CD14-positive monocyte (primary cell): ENCODE results near the gene THSD4. TPM values are rescaled to one million over a fixed set of nuclear protein-coding genes. Genes with fewer than 3 reads are reported as not detected.

Experiments used
- DNase-seq, 3 donors: peaks; one replicate each; pipeline ENCODE4 v3.0.0-alpha.2; 2011 to 2022
- H2AFZ ChIP-seq: 2 replicates; pipeline ENCODE4 v1.6.0; 2012; ENCODE audit warnings: mild to moderate bottlenecking, low read depth, low read length, inconsistent platforms; ENCODE audit not compliant: insufficient read depth, poor library complexity, severe bottlenecking
- H3K27ac ChIP-seq, 2 donors: 1 replicate in 1 of 2; 2 replicates in 1 of 2; pipeline ENCODE4 v1.5.1; 2012 to 2013; ENCODE audit warnings: low read length in 2 of 2, control low read depth in 1 of 2, inconsistent platforms in 1 of 2, low read depth in 1 of 2, mild to moderate bottlenecking in 1 of 2
- H3K27me3 ChIP-seq, 2 donors: one replicate each; pipeline versions ENCODE4 v1.6.0 to v1.6.1; 2011 to 2013; ENCODE audit warnings: low read length in 2 of 2; ENCODE audit not compliant: control insufficient read depth in 2 of 2, insufficient read depth in 2 of 2
- H3K36me3 ChIP-seq, 2 donors: replicated peaks in 1 of 2; 1 replicate in 1 of 2; 2 replicates in 1 of 2; pipeline versions ENCODE4 v1.5.1 to v1.6.1; 2012 to 2013; ENCODE audit warnings: low read length in 2 of 2, control low read depth in 1 of 2, inconsistent platforms in 1 of 2, mild to moderate bottlenecking in 1 of 2; ENCODE audit not compliant: insufficient read depth in 2 of 2, control insufficient read depth in 1 of 2
- H3K4me1 ChIP-seq, 2 donors: 1 replicate in 1 of 2; 2 replicates in 1 of 2; pipeline versions ENCODE4 v1.5.1 to v1.6.1; 2012 to 2013; ENCODE audit warnings: low read length in 2 of 2, control low read depth in 1 of 2, inconsistent platforms in 1 of 2, mild to moderate bottlenecking in 1 of 2, moderate library complexity in 1 of 2; ENCODE audit not compliant: insufficient read depth in 2 of 2, control insufficient read depth in 1 of 2
- H3K4me2 ChIP-seq: replicated peaks from 2 replicates; pipeline ENCODE3; 2012; ENCODE audit warnings: low read length, moderate library complexity, mild to moderate bottlenecking; ENCODE audit not compliant: poor library complexity, severe bottlenecking; ENCODE audit errors: extremely low read depth
- H3K4me3 ChIP-seq, 3 experiments: fragments of 200-600 bp in 1 of 3; sonication (generic) in 1 of 3; replicated peaks in 1 of 3; 1 replicate in 2 of 3; 2 replicates in 1 of 3; pipeline ENCODE4 v1.5.1; 2011 to 2013; ENCODE audit warnings: low read length in 3 of 3, mild to moderate bottlenecking in 3 of 3, control low read depth in 2 of 3, low read depth in 2 of 3, inconsistent platforms in 1 of 3, moderate library complexity in 1 of 3
- H3K79me2 ChIP-seq: 2 replicates; pipeline ENCODE4 v1.6.0; 2012; ENCODE audit warnings: mild to moderate bottlenecking, control low read depth, inconsistent platforms, low read length, moderate library complexity; ENCODE audit not compliant: insufficient read depth
- H3K9ac ChIP-seq: 2 replicates; pipeline ENCODE4 v1.6.0; 2017; ENCODE audit warnings: low read length, mild to moderate bottlenecking; ENCODE audit not compliant: insufficient read depth, poor library complexity, severe bottlenecking
- H3K9me3 ChIP-seq, 2 donors: replicated peaks in 1 of 2; 1 replicate in 1 of 2; 2 replicates in 1 of 2; pipeline versions ENCODE4 v1.5.1 to v1.6.1; 2012 to 2013; ENCODE audit warnings: low read length in 2 of 2, control low read depth in 1 of 2; ENCODE audit not compliant: control insufficient read depth in 1 of 2, insufficient read depth in 1 of 2
- H4K20me1 ChIP-seq: 2 replicates; pipeline ENCODE4 v1.6.0; 2012; ENCODE audit warnings: mild to moderate bottlenecking, low read length, control low read depth, moderate library complexity; ENCODE audit not compliant: insufficient read depth
- H3K27ac Mint-ChIP-seq, 7 donors: one replicate each; pipeline ENCODE4 v1.8.0; 2020; ENCODE audit warnings: mild to moderate bottlenecking in 7 of 7, mixed read lengths in 7 of 7, moderate library complexity in 6 of 7, inconsistent platforms in 2 of 7
- H3K27me3 Mint-ChIP-seq, 3 donors: one replicate each; pipeline ENCODE4 v1.8.0; 2021 to 2022; ENCODE audit warnings: low read depth in 3 of 3, mild to moderate bottlenecking in 3 of 3, mixed read lengths in 3 of 3, moderate library complexity in 3 of 3, inconsistent platforms in 1 of 3
- H3K36me3 Mint-ChIP-seq, 2 donors: one replicate each; pipeline ENCODE4 v1.8.0; 2020; ENCODE audit warnings: mixed read lengths in 2 of 2, inconsistent platforms in 1 of 2, mild to moderate bottlenecking in 1 of 2
- H3K4me1 Mint-ChIP-seq: one replicate; pipeline ENCODE4 v1.8.0; 2020; ENCODE audit warnings: mild to moderate bottlenecking, mixed read lengths
- H3K4me3 Mint-ChIP-seq, 2 donors: one replicate each; pipeline ENCODE4 v1.8.0; 2020; ENCODE audit warnings: mild to moderate bottlenecking in 2 of 2, mixed read lengths in 2 of 2, moderate library complexity in 1 of 2
- H3K9me3 Mint-ChIP-seq, 7 donors: one replicate each; pipeline ENCODE4 v1.8.0; 2020 to 2022; ENCODE audit warnings: mixed read lengths in 7 of 7, mild to moderate bottlenecking in 6 of 7, moderate library complexity in 6 of 7, inconsistent platforms in 2 of 7
- WGBS: methylation state at CpG from one replicate; pipeline ENCODE4 v1.1.5; 2013; ENCODE audit warnings: missing lambda C conversion rate; ENCODE audit not compliant: insufficient coverage; 5-methylcytosine and 5-hydroxymethylcytosine counted together
- intact Hi-C, 2 donors: fragments of 100-400 bp; cut with micrococcal nuclease; formaldehyde crosslinking; loops; one replicate each; pipeline versions ENCODE4 v1.15.0 to v1.15.1; 2023
- polyA plus RNA-seq, 3 donors: library from polyadenylated mRNA; depleted of rRNA in 1 of 3; unstranded in 2 of 3; stranded (reverse) in 1 of 3; fragments of 300-500 nt in 2 of 3; fragments of >200 nt in 1 of 3; fragmentation: Illumina TruSeq in 2 of 3; gene quantifications; 1 replicate in 2 of 3; 2 replicates in 1 of 3; pipeline ENCODE4 v1.2.3, GENCODE V29; 2012 to 2021
- TF ChIP-seq, protein P1 (sequence below): fragments of 200-600 bp; IDR thresholded peaks from one replicate; pipeline ENCODE4 v1.8.0; 2022; ENCODE audit warnings: antibody characterized with exemption, mild to moderate bottlenecking

THSD4 gene
- polyA plus RNA-seq, 3 donors: not detected

DNA sequence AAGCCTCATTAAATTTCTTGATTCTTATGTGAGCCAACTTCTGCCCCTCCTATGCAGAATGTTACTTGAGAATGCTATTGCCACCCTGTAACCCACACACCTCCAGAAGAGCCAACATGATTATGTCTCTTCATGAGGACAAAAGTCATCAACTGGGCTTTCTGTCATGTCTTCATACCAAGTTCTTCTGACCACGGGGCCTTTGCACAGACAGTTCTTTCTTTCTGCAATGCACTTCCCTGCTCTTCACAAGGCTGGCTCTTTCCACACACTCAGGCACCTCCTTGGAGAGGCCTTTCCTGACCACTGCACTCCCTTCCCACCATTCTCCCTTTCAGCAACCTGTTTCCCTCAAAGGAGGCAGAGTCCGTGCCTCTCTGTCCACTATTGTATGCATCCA lies 587.2 kb downstream of the THSD4 start:
- H3K4me3 Mint-ChIP-seq: no peak overlapping the region
- WGBS: 100% methylated on average over 2 of the region's 2 CpGs
- TF ChIP-seq, protein P1, sequence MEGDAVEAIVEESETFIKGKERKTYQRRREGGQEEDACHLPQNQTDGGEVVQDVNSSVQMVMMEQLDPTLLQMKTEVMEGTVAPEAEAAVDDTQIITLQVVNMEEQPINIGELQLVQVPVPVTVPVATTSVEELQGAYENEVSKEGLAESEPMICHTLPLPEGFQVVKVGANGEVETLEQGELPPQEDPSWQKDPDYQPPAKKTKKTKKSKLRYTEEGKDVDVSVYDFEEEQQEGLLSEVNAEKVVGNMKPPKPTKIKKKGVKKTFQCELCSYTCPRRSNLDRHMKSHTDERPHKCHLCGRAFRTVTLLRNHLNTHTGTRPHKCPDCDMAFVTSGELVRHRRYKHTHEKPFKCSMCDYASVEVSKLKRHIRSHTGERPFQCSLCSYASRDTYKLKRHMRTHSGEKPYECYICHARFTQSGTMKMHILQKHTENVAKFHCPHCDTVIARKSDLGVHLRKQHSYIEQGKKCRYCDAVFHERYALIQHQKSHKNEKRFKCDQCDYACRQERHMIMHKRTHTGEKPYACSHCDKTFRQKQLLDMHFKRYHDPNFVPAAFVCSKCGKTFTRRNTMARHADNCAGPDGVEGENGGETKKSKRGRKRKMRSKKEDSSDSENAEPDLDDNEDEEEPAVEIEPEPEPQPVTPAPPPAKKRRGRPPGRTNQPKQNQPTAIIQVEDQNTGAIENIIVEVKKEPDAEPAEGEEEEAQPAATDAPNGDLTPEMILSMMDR: no peak

DNA sequence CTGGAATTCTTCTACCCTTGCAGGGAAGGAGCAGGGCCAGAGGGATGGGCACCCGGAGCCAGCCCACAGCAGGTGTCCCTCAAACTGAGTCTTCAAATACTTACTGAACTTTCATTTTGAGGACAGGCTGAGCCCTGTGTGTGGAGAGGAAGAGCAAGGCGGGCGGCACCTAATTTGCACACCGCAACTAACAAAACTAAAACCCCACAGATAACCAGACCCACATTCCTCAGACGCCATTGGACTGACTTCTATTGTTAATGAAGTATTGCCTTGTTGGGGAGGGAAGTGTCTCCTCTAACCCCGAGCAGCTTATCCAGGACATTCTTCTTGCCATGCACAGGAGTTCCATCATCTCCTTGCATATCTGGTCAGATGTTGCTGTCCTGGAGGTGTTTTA lies 589.9 kb downstream of the THSD4 start:
- Histone ChIP-seq H3K36me3 (no peaks in the 10 kb centered on the region), H4K20me1 (no peaks in the 10 kb centered on the region), H3K9ac (no peak overlapping the region), H3K4me1 (no peaks in the 10 kb centered on the region), H3K27me3 (no peaks in the 10 kb centered on the region), H3K79me2 (no peaks in the 10 kb centered on the region), H3K27ac (no peak overlapping the region), H3K4me3 (no peak overlapping the region), H2AFZ (no peak overlapping the region), H3K4me2 (no peak overlapping the region), H3K9me3 (no peaks in the 10 kb centered on the region)
- DNase-seq: no peak
- no peak overlapping the region for H3K27ac Mint-ChIP-seq
- intact Hi-C loops: no loop called here
- peaks cover 0 to 6% (median 1%) of the 10 kb centered on the region in 7 donors for H3K9me3 Mint-ChIP-seq
- peaks cover 7 to 15% (median 11%) of the 10 kb centered on the region in 3 donors for H3K27me3 Mint-ChIP-seq
- H3K36me3 Mint-ChIP-seq: no peaks in the 10 kb centered on the region
- WGBS: no CpG with 5 or more reads among the region's 6 CpGs
- H3K4me1 Mint-ChIP-seq: no peaks in the 10 kb centered on the region
- H3K4me3 Mint-ChIP-seq: no peak overlapping the region
- TF ChIP-seq, protein P1: no peak

More for the DNA sequence above, 587.2 kb downstream of the THSD4 start:
- no peaks in the 10 kb centered on the region for H3K4me1 Mint-ChIP-seq
- H3K36me3 Mint-ChIP-seq: no peaks in the 10 kb centered on the region
- no peaks in the 10 kb centered on the region for H3K27me3 ChIP-seq
- intact Hi-C loops: no loop called here
- no peak overlapping the region for H3K9ac ChIP-seq
- peaks cover 5 to 16% (median 14%) of the 10 kb centered on the region in 3 donors for H3K27me3 Mint-ChIP-seq
- H2AFZ ChIP-seq: no peak overlapping the region
- no peaks in the 10 kb centered on the region for H4K20me1 ChIP-seq
- no peaks in the 10 kb centered on the region for H3K79me2 ChIP-seq
- no peaks in the 10 kb centered on the region for H3K9me3 ChIP-seq
- H3K36me3 ChIP-seq: no peaks in the 10 kb centered on the region
- no peak overlapping the region for H3K27ac Mint-ChIP-seq
- H3K27ac ChIP-seq: no peak overlapping the region
- H3K4me3 ChIP-seq: no peak overlapping the region
- H3K4me2 ChIP-seq: no peak overlapping the region
- H3K9me3 Mint-ChIP-seq: peaks cover 0 to 6% (median 1%) of the 10 kb centered on the region in 7 donors
- no peak for DNase-seq
- H3K4me1 ChIP-seq: no peaks in the 10 kb centered on the region
